GM19043 (cell line): ENCODE results near the gene NLRP9.
"Not testable (repeated sequence)": the region's sequence is repeated elsewhere in the genome, so short reads cannot be mapped to it uniquely, and the experiment has no call there.

Experiments used
- ATAC-seq: cut with Tn5 transposase; IDR thresholded peaks from one replicate; pipeline ENCODE4 v1.9.1; 2021; ENCODE audit warnings: low read depth; ENCODE audit not compliant: unreplicated experiment

Gene NLRP9

DNA sequence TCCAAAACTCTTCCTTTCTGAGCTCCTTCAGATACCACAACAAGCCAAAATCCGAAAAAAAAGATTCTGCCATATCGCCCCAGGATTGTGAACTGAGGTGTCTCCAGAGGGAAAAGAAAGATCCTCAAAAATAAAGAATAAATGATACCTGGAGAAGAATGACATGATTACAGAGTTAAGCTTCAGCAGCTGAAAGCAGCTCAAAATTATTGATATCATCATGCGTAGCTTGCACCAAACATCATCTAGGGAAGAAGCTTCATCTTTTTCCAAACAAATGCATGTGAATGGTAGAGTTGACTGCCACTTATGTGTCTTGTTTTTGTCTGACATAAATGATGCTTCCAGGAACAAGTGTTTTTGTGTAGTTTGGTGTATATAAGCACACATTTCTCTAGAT lies at the start of gene NLRP9:
Gene NLRP9 (minus strand): TSS at position 101 of the 400 bp plus-strand sequence. CDS start 28 bp downstream, at position 73.
- no peak for ATAC-seq

GRCh38 chr19:55781112-55781511 lies 42.9 kb upstream of the NLRP9 start:
- no peak for ATAC-seq

- ATAC-seq = no peak
Observed at GRCh38 chr19:55778331-55778730, 40.1 kb upstream of the NLRP9 start.

DNA sequence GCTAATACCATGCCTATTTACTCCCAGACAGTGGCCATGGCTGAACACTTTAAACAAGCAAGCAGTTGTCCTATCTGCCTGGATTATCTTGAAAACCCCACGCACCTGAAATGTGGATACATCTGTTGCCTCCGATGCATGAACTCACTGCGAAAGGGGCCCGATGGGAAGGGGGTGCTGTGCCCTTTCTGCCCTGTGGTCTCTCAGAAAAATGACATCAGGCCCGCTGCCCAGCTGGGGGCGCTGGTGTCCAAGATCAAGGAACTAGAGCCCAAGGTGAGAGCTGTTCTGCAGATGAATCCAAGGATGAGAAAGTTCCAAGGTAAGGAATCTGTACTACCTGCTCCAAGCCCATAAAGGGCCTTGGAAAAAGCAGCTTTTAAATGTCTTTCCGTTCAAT lies 39.3 kb upstream of the NLRP9 start:
- no peak for ATAC-seq

- ATAC-seq = not testable (repeated sequence)
Observed at GRCh38 chr19:55769632-55770031, 31.4 kb upstream of the NLRP9 start.

- ATAC-seq = not testable (repeated sequence)
Observed at GRCh38 chr19:55768818-55769217, 30.6 kb upstream of the NLRP9 start, which contains the start of gene RFPL4AL1. RFPL4AL1 (plus strand) TSS chr19:55769118; CDS start chr19:55771805, 2,687 bp downstream.

DNA sequence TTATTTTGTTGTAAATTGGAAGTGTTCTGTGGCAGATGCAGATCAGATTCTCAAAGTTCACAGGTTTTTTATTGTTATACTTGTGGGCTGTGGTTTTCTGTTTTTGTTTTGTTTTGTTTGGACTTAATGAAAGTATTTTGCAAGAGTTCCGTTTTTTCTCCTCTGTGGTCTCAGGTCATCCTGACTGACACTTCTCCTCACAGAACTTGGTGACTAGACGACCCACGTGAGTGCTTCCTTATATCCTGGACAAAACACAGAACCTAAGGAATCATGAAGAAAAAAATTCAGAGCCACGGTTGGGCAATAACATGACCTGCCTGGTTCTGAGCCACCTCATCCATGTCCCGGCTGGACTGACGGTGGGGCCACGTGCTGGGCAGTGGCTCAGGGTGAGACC lies 28.3 kb upstream of the NLRP9 start:
- ATAC-seq = no peak

DNA sequence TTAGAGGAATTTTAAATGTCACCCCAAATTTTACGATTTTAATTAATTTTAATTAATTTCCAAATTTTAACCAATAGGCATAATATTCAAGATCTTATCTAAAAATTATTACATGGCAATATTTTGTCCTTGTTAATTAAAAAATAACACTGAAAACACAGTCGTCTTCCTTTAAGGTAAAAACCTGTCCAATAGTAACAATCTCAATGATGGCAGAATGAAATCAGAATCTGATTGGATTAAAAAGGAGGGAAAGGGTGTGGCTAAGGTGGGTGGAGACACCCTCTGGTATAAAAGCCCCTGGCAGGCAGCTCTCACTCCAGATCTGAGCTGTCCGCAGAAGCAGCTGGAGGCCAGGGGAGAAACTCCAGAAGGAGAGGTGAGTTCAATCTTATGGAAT lies 20.6 kb upstream of the NLRP9 start, which contains the start of gene RFPL4A:
Gene RFPL4A (plus strand): TSS at position 301 of the 400 bp plus-strand sequence. CDS start 2,704 bp downstream, outside the sequence.
- not testable (repeated sequence) for ATAC-seq

GRCh38 chr19:55756808-55757207 lies 18.6 kb upstream of the NLRP9 start:
- ATAC-seq = not testable (repeated sequence)

DNA sequence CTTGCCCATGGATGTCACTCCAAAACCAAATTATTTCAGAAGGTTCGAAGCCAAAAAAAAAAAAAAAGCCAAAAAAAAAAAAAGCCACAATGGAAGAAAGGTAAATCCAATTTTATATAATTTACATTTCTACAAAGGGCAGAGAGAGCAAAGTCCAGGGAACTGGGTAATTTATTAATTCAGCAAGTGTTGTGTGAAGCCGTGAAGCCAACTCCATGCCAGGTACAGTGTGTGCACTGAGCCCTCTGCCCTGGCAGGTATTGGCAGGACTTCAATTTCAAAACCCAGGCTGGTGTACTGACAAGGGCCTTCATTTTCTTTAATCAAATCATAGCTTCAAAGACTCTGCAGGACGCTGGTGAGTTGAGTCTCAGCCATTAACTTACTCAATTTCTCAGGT lies 15.2 kb upstream of the NLRP9 start:
- no peak for ATAC-seq

DNA sequence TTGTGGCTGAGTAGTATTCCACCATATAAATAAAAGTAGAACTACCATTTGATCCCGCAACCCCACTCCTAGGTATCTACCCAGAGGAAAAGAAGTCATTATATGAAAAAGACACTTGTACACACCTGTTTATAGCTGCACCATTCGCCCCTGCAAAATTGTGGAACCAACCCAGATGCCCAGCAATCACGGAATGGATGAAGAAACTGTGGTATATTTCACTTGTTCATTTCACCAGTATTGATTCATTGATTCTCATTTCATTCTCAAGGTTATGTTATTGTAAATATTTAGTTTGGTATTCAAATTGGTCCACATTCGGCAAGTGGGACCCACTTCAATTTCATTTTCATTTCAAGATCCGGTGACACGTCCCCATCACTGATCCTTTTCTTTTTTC lies 12.5 kb upstream of the NLRP9 start:
- no peak for ATAC-seq

- not testable (repeated sequence) for ATAC-seq
Observed at GRCh38 chr19:55730378-55730777, 7.8 kb downstream of the NLRP9 start.

DNA sequence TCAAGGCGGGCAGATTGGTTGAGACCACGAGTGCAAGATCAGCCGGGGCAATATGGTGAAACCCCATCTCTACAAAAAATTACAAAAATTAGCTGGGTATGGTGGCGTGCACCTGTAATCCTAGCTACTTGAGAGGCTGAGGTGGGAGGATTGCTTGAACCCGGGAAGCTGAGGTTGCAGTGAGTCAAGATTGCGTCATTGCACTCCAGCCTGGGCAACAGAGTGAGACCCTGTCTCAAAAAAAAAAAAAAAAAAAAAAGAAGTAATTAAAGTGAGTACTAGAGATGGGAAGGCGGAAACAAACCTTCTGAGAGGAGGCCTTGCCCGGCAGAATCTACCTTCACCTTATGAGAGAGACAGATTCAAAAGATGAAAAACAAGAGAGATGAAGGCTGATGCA lies 14.7 kb downstream of the NLRP9 start:
- no peak for ATAC-seq

- ATAC-seq = no peak
Observed at GRCh38 chr19:55720801-55721200, 17.4 kb downstream of the NLRP9 start.

DNA sequence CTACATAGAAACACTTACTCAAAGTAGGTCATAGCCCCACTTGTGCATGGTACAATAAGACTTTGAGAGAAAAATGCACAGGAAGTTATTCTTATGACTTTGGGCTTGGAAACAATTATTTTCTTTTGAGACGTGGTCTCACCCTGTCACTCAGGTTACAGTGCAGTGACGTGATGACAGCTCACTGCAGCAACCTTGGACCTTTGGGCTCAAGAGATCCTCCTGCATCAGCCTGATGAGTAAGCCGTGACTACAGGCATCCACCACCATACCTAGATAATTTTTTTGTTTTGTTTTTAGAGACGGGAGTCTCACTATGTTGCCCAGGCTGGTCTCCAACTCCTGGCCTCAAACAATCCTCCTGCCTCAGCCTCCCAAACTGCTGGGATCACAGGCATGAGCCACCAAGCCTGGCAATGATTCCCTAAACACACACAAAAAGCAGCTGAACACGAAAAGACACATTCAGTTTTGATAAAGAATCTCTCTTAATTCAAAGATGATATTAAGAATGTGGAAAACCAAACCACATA lies 17.9 kb downstream of the NLRP9 start:
- no peak for ATAC-seq

- ATAC-seq = not testable (repeated sequence)
Observed at GRCh38 chr19:55717879-55718711, 20.1 kb downstream of the NLRP9 start.

GRCh38 chr19:55717251-55717650 lies 21.0 kb downstream of the NLRP9 start:
- ATAC-seq = no peak

DNA sequence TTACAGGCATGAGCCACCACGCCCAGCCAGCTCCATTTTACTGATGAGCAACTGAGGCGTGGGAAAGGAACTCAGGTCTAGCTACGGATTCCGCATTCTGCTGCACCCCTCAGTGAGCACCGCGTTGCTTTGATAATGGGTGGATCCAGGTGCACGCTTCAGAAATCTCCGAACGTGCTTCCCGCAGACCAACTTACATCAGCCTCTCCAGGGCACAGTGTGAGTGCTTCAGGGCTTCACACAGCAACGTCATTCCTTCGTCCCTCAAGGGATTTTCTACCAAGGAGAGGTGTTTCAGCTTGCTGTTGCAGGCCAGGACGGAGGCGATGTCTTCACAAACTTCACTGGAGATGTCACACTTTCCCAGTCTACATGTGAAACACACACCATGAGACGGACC lies 21.7 kb downstream of the NLRP9 start:
- no peak for ATAC-seq

DNA sequence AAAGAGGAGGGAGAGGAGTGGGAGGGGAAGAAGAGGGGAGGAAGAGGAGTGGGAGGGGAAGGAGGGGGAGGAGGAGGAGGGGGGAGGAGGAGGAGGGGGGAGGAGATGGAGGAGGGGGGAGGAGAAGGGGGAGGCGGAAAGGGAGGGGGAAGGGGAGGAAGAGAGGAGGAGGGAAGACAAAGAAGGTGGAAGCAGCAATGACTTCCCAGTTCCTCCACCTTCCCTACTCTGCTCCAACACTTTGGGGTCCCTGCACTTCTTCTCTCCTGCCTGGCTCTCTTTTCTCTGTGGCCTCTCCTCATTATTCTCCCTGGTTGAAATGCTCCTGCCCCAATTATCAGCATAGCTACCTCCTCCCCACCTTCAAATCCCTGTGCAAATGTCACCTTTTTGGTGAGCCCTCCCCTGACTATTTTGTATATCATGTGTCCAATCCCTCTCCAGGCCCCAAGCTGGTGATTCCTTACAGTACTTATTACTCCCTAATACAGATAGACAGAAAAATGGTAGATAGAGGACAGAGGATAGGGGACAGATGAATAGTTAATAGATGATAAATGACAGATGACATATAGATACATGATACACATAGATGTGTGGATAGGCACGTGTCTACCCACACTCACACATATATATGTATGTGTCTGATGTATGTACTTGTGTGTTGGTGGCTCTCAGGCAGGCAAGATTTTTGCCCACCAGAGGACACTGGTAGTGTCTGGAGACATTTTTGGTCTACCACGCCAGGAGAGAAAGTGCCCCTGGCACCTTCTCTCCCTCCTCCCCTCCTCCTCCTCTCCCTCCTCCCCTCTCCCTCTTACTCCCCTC lies 25.2 kb downstream of the NLRP9 start:
- no peak for ATAC-seq

GRCh38 chr19:55711719-55712118 lies 26.5 kb downstream of the NLRP9 start:
- ATAC-seq = no peak

GRCh38 chr19:55705972-55706371 lies 32.2 kb downstream of the NLRP9 start:
- ATAC-seq = no peak
